HFF-Myc (cell line): ENCODE data around the gene FBXO15.

Source experiments
- DNase-seq: peaks from one replicate; pipeline ENCODE4 v3.0.0-alpha.2; 2011; ENCODE audit warnings: low read depth; ENCODE audit errors: extremely low read depth
- H3K4me3 ChIP-seq: replicated peaks from 2 replicates; pipeline ENCODE4 v1.5.1; 2011; ENCODE audit warnings: low read depth, mild to moderate bottlenecking, control low read depth, low read length
- TF ChIP-seq, protein P1 (sequence below): IDR thresholded peaks from 2 replicates; pipeline ENCODE4 v1.5.1; 2012; ENCODE audit warnings: mild to moderate bottlenecking, low read depth, low read length, control low read depth; ENCODE audit errors: missing control alignments

The FBXO15 gene

DNA sequence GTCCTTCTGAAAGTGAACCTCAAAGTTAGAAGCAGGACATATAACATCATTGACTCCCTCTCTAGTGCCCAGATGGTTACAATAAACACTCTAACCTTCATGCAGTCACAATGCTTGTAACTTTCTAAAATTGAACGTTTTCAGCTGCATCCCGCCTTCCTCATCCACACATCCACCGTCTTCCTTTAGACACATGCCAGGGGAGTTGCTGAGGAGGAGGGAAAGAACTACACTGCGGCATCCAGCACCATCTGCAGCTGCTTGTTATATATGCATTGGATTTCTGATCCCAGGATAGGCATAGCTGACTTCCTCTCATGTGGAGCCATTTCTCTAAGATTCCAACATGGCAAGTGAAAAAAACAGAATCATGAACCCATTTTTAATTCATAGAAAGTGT, 96.8 kb downstream of the FBXO15 start:
- DNase-seq: peak; percentile 11
- TF ChIP-seq, protein P1, sequence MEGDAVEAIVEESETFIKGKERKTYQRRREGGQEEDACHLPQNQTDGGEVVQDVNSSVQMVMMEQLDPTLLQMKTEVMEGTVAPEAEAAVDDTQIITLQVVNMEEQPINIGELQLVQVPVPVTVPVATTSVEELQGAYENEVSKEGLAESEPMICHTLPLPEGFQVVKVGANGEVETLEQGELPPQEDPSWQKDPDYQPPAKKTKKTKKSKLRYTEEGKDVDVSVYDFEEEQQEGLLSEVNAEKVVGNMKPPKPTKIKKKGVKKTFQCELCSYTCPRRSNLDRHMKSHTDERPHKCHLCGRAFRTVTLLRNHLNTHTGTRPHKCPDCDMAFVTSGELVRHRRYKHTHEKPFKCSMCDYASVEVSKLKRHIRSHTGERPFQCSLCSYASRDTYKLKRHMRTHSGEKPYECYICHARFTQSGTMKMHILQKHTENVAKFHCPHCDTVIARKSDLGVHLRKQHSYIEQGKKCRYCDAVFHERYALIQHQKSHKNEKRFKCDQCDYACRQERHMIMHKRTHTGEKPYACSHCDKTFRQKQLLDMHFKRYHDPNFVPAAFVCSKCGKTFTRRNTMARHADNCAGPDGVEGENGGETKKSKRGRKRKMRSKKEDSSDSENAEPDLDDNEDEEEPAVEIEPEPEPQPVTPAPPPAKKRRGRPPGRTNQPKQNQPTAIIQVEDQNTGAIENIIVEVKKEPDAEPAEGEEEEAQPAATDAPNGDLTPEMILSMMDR: no peak
- H3K4me3 ChIP-seq: no peak overlapping the region

DNA sequence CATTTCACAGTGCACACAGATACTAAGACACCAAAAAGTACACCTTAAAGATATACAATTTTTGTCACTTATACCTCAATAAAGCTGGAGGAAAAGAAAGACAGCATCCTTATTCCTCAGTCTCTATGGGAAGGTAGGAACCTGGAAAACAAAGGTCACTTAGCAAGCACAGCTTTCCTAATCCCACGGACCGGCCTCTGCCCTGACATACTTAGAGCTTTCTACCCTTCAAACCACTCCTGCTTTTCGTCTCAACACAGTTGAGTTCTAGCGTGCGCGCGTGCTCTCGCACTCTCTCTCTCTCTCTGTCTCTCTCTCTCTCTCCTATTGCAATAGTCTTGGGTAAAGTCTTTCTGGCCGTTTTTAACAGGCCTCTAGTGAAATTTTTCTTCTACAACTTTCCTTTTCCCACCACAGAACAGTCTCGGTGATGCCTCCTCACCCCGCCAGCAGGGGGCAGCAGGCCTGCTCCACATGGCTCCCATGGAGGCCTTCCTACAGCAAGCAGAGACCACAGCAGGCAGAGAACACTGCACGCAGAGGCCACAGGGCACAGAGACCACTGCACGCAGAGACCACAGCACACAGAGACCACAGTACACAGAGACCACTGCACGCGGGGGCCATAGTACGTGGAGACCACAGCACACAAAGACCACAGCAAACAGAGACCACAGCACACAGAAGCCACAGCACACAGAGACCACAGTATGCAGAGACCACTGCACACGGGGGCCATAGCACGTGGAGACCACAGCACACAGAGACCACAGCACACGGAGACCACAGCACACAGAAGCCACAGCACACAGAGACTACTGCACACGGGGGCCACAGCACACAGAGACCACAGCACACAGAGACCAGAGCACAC, 106.9 kb downstream of the FBXO15 start:
- TF ChIP-seq, protein P1: peak; percentile 76
- peak; percentile 5 for DNase-seq
- H3K4me3 ChIP-seq: no peak overlapping the region

DNA sequence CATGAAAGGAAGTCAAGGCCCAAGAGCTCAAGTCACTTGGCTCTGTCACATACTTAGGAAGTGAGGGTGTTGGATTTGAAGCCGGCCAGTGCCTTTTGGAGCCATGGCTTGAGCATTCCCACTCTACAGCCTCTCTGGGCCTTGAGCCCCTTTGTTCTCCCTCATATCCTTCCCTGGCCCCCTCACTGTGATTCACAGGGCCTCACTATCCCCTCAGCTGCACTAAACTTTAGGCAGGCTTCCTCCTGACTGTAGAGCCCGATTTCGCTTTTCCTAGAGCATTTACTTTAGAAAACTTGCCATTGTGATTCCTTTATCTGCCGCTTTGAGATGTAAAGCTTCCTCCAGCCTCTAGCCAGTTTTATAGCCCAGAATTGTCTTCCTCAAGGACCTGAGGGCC, 107.6 kb downstream of the FBXO15 start:
- TF ChIP-seq, protein P1: no peak
- DNase-seq: no peak
- H3K4me3 ChIP-seq: no peak overlapping the region

DNA sequence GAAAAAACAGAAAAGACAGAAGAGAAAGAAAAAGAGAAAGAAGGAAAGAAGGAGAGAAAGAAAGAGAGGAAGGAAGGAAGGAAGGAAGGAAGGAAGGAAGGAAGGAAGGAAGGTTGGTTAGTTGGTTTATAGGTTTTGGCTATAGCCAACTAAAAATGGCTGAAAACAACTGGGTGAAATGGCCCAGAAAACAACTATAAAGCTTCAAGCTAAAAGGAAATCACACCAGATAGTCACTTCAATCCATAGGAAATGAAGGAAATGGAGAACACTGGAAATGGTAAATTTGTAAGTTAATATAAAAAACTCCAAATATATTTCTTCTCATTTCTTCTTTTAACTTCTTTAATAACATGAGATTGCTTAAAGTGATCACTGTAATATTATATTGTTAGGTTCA, 118.5 kb downstream of the FBXO15 start:
- TF ChIP-seq, protein P1: no peak
- no peak overlapping the region for H3K4me3 ChIP-seq
- DNase-seq: no peak
